Stimulated activated naive CD4-positive, alpha-beta T cell treated with Interleukin-2 at 50 U/mL for 16 hours (primary cell): ENCODE data around the gene ZNF736.
"Not testable (repeated sequence)": the region's sequence is repeated elsewhere in the genome, so short reads cannot be mapped to it uniquely, and the experiment has no call there.

Source experiments
- DNase-seq: peaks from one replicate; lab custom pipeline; 2025; lab: John Stamatoyannopoulos, UW

ZNF736 gene

DNA sequence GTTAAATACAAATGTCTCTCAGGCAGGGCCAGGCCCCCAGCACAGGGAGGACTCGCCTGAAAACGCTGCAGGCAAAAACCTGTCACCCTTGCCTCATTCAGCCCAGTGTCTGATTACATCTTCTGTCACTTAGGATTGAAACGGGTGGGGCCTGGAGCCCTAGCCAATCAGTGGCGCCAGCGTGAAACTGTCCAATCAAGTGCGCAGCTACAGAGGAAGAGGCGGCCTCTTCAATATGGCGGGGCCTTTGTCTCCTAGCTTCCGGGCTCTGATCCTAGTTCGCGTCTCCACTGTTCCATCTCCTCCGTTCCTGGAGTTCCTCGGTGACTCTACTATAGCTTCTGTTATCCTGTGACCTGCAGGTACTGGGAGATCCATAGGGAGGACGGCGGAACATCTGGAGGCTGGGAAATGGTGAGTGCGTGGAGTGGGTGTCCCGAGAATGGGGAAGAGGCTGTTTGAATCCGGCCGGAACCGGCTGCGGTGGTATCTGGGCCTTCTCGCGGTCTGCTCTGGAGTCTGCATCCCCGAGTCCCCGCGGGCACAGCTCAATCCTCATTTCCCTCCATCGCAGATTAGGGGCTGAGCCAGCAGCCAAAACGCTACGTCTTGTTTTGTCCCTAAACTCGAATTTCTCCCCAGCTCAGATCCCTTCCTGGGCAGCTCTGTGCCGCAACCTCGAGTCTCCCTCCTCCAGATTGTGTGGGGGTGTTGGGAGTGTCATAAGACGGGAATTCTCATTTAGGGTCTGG, at the start of gene ZNF736:
Gene ZNF736 (plus strand): TSS at position 222 of the 752 bp plus-strand sequence. CDS start 190 bp downstream, at position 412.
- DNase-seq, result peak; percentile 86

- no peak for DNase-seq
These were observed 47.3 kb upstream of the ZNF736 start for GRCh38 chr7:64266341-64266919.

DNA sequence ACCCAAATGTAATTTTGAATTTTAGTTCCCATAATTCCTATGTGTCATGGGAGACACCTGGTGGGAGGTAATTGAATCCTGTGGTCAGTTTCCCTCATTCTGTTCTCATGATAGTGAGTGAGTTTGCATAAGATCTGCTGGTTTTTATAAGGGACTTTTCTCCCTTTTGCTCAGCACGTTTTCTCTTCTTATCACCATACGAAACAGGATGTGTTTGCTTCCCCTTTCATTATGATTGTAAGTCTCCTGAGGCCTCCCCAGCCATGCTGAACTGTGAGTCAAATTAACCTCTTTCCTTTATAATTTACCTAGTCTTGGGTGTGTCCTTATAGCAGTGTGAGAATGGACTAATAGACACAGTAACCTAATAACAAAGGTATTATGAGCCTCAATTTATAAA, 36.1 kb upstream of the ZNF736 start:
- no peak for DNase-seq

DNA sequence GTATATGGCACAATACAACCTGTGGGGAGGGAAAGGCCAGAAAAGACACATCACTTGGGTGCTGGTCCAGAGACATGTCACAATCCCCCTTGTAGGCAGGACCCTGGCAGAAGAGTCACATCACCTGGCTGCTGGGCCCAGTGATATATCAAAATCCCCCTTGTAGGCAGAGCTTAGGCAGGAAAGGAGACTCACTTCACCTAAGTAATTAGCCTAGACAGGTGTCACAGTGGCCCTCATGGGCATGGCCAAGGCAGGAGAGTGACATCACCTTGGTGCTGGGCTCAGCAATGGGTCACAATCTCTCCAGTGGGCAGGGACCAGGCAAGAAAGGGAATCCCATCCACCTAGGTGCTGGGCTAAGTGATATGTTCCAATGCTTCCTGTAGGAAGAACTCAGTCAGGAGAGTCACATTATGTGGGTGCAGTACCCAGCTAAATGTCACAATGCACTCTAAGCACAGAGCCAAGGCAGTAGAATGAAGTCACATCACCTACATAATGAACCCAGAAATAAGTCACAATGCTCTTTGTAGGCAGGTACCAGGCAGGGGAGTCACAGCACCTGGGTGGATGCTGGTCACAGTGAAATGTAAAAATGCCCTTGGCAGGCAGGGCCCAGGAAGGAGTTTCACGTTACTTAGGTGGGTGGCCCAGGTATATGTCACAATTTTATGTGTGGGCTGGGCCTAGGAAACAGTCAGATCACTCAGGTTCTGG, 18.9 kb upstream of the ZNF736 start:
- DNase-seq, result no peak

GRCh38 chr7:64297418-64297817, 16.3 kb upstream of the ZNF736 start:
- DNase-seq, result not testable (repeated sequence)

- DNase-seq, result no peak
These were observed 12.9 kb upstream of the ZNF736 start for GRCh38 chr7:64300641-64301405.

GRCh38 chr7:64307254-64308015, 6.3 kb upstream of the ZNF736 start:
- peak; percentile 96 for DNase-seq

DNA sequence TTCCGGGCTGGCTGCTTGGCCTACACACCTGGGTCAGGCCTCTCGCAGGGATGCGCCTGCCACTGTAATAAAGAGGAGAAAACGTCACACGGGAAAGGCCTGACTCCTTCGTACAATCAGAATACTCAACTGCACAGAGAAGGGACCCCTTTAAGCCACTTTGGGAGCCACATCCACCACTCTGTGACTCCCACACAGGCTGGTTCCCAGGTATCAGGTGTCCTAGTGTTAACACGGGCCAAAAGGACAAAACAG, 5.8 kb upstream of the ZNF736 start:
- no peak for DNase-seq

DNA sequence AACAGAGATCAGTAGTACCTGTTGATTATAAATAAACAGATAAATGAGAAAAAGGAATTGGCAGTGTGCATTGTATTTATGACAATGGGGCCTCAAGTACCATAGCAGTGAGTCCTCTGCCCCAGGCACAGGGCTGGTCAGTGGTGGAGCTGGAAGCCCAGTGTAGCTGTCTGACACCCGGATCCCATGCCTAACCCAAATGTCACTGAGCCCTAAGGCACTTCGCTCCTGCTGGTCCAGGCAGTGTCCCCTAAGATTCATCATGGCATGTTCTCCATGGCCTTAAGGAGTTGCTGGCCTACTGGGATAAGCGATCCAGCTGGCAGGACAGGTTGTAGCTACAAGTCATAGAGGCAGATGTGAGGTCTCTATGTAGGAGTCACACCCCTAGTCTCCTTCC, 3.3 kb upstream of the ZNF736 start:
- DNase-seq, result no peak

DNA sequence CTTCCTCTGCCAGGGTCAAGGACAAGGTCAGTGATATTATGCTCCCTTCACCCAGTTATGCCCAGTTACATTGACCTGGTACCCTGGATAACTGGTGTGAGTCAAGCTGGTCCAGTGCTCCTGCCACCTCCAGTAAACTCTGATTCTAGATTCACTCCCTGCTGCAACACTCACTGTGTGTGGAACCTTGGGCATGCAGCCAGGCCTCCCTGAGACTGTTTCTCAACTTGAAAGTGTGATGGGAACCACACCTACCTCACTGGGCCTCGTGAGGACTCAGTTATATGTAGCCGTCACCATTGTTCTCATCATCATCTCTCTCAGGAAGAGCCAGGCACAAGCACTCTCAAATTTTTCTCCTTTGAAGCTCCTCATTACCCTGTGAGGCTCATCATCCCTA, 935 bp upstream of the ZNF736 start:
- no peak for DNase-seq

- DNase-seq, result no peak
These were observed 805 bp downstream of the ZNF736 start for GRCh38 chr7:64314566-64314965.

DNA sequence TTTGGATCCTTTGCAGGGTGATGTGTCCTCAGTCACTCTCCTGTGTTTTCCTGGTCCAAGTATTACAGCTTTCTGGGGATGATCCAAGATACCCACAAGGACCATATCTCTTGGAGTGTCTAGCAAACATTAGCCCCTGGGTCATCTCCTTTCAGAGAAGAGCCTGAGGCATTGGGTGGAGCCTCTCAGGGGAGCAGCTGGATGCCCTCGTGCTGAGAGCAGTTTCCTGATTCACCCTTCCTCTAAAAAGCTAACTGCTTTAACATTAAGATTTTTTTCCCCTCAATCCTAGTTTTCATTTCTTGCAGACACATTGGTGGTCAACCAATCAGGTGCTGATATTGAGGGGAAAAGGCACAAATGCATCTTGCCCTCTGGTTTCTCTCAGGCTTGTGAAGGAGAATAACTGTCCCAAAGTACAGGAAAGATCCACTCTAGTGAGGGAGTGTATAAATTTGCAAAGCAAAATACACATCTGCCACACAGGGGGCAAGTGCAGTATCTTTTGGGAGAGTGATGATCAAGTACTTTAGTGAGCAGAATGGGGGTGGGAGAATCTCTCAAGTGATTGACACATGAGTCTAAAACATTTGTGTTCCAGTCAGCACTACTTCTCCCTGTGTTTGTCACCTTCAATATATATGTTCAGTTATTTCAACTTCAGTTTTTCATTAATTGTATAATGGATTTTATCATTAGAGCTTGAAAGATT, 2.4 kb downstream of the ZNF736 start:
- not testable (repeated sequence) for DNase-seq

DNA sequence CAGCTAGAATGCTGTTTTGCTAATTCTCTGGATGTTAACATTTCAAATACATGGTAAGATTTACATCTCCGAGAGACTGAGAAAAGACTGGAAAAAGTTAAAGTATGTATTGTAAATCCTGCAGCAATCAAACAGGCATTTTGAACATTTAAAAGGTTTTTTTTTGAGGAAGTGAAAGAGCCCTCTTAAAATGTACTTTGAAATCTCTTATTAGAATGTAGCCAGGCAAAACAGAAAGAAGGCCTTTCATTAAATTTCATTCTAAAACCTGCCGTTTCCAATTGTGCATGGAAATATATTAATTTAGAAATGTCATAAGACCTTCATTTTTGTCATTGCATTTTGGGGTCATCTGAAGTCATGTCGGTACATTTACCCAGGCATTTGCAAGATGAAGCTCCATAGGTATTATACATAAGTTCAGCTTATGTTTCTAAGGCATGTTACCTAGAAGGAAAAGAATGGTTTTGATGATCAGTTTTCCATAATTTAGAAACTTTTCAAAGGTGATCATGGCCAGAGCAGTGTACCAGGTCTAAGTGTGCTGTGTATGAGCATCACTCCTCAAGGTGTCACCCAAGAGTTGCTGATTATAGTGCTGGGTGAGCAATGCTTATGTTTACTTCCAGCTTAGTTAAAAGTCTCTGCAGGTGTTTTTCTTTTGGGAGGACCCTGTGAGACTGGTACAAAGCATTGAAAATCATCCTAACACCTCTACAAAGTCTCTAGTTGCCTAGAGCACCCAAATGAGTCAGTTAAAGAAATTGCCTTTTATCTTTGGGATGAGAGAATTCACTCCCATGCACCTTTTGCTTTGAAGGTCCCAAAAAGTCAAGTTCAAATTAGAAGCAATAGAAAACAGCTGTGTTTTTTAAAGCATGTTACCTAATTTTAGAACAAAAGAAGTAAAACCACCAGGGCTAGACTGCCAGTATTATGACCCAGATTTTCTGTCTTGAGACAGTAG, 7.1 kb downstream of the ZNF736 start:
- DNase-seq, result no peak

GRCh38 chr7:64324166-64324565, 10.4 kb downstream of the ZNF736 start:
- not testable (repeated sequence) for DNase-seq

DNA sequence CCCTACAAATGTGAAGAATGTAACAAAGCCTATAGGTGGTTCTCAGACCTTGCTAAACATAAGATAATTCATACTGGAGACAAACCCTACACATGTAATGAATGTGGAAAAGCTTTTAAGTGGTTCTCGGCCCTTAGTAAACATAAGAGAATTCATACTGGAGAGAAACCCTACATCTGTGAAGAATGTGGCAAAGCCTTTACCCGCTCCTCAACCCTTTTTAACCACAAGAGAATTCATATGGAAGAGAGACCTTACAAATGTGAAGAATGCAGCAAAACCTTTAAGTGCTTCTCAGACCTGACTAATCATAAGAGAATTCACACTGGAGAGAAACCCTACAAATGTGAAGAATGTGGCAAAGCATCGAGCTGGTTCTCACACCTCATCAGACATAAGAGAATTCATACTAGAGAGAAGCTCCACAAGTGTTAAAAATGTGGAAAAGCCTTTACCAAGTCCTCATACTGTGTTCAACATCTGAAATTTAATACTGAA, 35.0 kb downstream of the ZNF736 start:
- DNase-seq, result not testable (repeated sequence)

- DNase-seq, result no peak
These were observed 45.8 kb downstream of the ZNF736 start for GRCh38 chr7:64359543-64359942.

- DNase-seq, result no peak
These were observed 57.4 kb downstream of the ZNF736 start for GRCh38 chr7:64371116-64371515.

DNA sequence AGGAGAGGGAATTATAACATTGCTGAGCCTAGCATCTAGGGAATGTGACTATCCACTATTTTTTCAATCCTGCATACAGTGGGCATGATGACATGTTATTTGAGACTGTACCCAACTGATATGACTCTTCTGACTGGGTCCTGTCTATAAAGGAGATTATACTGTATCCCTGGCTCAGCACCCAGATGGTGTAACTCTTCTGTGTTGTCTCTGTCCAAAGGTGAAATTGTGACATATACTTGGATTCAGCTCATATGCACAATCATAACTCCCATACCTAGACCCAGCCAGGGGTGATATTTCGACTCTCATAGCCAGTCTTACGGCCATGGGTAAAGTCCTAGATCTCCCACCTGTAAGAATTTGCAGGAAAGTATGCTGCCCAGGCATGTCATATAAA, 59.3 kb downstream of the ZNF736 start:
- no peak for DNase-seq

GRCh38 chr7:64400401-64400800, 86.6 kb downstream of the ZNF736 start:
- DNase-seq, result no peak
